RWPE1 (cell line): Measurements from ENCODE around the gene GRK4.

Experiments used
- CTCF ChIA-PET: fragments of 350-600 bp; sonication (Branson Sonifier 250); formaldehyde crosslinking; extraction: SDS; loops from one replicate; lab custom pipeline; 2021; lab: Yijun Ruan, JAX
- POLR2A ChIA-PET: fragments of 400-600 bp; formaldehyde crosslinking; extraction: SDS; loops from one replicate; lab custom pipeline; 2020; ENCODE audit warnings: antibody characterized with exemption; ENCODE audit not compliant: low non-redundant PET; lab: Yijun Ruan, JAX
- DNase-seq: peaks from one replicate; pipeline ENCODE4 v3.0.0; 2012; ENCODE audit warnings: low spot score
- H3K27ac ChIP-seq: fragments of 450-650 bp; 2 replicates; pipeline ENCODE4 v1.5.1; 2017
- CTCF ChIP-seq: fragments of 450-650 bp; conservative IDR thresholded peaks from 2 replicates; pipeline ENCODE4 v1.5.1; 2017; ENCODE audit warnings: low read depth, mild to moderate bottlenecking

Gene GRK4

GRCh38 chr4:2946812-2947600 is 16.4 kb upstream of the GRK4 start:
- ChIA-PET POLR2A (no interaction called here), CTCF (no interaction called here)

GRCh38 chr4:2947926-2948325 is 15.4 kb upstream of the GRK4 start:
- ChIA-PET POLR2A (no interaction called here), CTCF (interaction anchor here (0.6 kb wide), 1 partner anchor 166 kb away, joined by 5 read pairs; no protein-coding TSS in a partner anchor)
- no peak for DNase-seq
- H3K27ac ChIP-seq = peak overlapping the region; percentile 21; the same call in 1 of the 2 replicates
- no peak for TF ChIP-seq CTCF

More at GRCh38 chr4:2946812-2947600, 16.4 kb upstream of the GRK4 start:
- no peak for TF ChIP-seq CTCF
- H3K27ac ChIP-seq = peak overlapping the region; percentile 28; the same call in 1 of the 2 replicates
- DNase-seq = no peak

GRCh38 chr4:2948895-2949781 is 14.2 kb upstream of the GRK4 start:
- CTCF ChIA-PET = interaction anchor here (0.9 to 1.4 kb wide), 2 partner anchors 84 to 87 kb away, joined by 3 read pairs; no protein-coding TSS in a partner anchor
- H3K27ac ChIP-seq = peak overlapping the region; percentile 15; the same call in 1 of the 2 replicates
- POLR2A ChIA-PET = no interaction called here
- peak; percentile 41 for TF ChIP-seq CTCF
- no peak for DNase-seq

GRCh38 chr4:2949782-2950125 is 13.6 kb upstream of the GRK4 start:
- H3K27ac ChIP-seq = peak overlapping the region; percentile 15; the same call in 1 of the 2 replicates
- POLR2A ChIA-PET = no interaction called here
- DNase-seq = no peak
- CTCF ChIA-PET = interaction anchor here (1.4 kb wide), 1 partner anchor 83 kb away, joined by 3 read pairs; no protein-coding TSS in a partner anchor
- no peak for TF ChIP-seq CTCF

GRCh38 chr4:2950221-2950989 is 13.0 kb upstream of the GRK4 start:
- DNase-seq = no peak
- TF ChIP-seq CTCF = no peak
- peak overlapping the region; percentile 15; the same call in 1 of the 2 replicates for H3K27ac ChIP-seq
- CTCF ChIA-PET = interaction anchor here (0.8 to 1.4 kb wide), 2 partner anchors 65 to 83 kb away, joined by 3 to 4 read pairs; no protein-coding TSS in a partner anchor
- POLR2A ChIA-PET = no interaction called here
